ENCODE data around the gene LRRC2. TPM values are rescaled to one million over a fixed set of nuclear protein-coding genes. Genes with fewer than 3 reads are reported as not detected.

LRRC2 gene
- total RNA-seq, 1 donor from 2014 or later, result not detected

DNA sequence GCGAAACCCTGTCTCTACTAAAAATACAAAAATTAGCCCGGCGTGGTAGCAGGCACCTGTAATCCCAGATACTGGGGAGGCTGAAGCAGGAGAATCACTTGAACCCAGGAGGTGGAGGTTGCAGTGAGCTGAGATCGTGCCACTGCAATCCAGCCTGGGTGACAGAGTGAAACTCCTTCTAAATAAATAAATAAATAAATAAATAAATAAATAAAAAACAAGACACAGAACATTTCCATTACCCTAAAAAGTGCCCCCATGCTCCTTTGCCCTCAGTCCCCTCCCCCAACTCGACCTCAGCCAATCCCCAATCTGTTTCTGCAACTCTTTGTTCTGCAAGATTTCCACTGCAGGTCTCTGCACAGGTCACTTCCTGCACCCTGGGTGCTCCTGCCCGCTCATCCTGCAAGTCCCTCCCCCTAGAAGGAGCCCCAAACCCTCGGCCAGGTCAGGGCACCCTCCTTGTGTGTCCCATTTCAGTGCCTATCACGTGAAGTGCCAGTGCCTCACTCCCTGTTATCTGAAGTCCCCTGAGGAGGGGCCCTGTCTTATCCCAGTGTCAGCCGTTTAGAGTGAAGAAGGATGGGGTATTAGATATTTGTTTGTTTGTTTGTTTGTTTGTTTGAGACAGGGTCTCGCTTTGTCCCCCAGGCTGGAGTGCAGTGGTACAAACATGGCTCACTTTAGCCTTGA is 47.4 kb upstream of the LRRC2 start:
- H3K4me3 Mint-ChIP-seq, result peak overlapping the region; percentile 60
- Histone ChIP-seq H2AFZ (replicated peaks) (peak overlapping the region; percentile 79), H3K9ac (no peak overlapping the region), H3K79me2 (ENCODE audit: low read depth) (no peaks in the 10 kb centered on the region), H3K4me3 (no peak overlapping the region), H3K4me1 (no peaks in the 10 kb centered on the region), H3K4me2 (no peak overlapping the region), H3K36me3 (no peaks in the 10 kb centered on the region), H4K20me1 (ENCODE audit: low read depth) (no peaks in the 10 kb centered on the region), H3K9me3 (ENCODE audit: low read depth) (no peaks in the 10 kb centered on the region), H3K27ac (no peak overlapping the region), H3K27me3 (no peaks in the 10 kb centered on the region), H3F3A (ENCODE audit: low read depth) (no peaks in the 10 kb centered on the region)
- peaks cover 12% of the 10 kb centered on the region for H3K27me3 Mint-ChIP-seq (ENCODE audit: insufficient read depth, low read depth)
- TF ChIP-seq, protein P1, sequence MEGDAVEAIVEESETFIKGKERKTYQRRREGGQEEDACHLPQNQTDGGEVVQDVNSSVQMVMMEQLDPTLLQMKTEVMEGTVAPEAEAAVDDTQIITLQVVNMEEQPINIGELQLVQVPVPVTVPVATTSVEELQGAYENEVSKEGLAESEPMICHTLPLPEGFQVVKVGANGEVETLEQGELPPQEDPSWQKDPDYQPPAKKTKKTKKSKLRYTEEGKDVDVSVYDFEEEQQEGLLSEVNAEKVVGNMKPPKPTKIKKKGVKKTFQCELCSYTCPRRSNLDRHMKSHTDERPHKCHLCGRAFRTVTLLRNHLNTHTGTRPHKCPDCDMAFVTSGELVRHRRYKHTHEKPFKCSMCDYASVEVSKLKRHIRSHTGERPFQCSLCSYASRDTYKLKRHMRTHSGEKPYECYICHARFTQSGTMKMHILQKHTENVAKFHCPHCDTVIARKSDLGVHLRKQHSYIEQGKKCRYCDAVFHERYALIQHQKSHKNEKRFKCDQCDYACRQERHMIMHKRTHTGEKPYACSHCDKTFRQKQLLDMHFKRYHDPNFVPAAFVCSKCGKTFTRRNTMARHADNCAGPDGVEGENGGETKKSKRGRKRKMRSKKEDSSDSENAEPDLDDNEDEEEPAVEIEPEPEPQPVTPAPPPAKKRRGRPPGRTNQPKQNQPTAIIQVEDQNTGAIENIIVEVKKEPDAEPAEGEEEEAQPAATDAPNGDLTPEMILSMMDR (IDR thresholded peaks at IDR 0.05), result no peak
- no peak for TF ChIP-seq EZH2 (IDR thresholded peaks at IDR 0.05)
- TF ChIP-seq EZH2phosphoT487 (IDR thresholded peaks at IDR 0.05), result no peak
- H3K27ac Mint-ChIP-seq, result peak overlapping the region; percentile 76
- peaks cover 18% of the 10 kb centered on the region for H3K4me1 Mint-ChIP-seq
- no peak for DNase-seq (ENCODE audit: low spot score)
- H3K9me3 Mint-ChIP-seq, result no peaks in the 10 kb centered on the region
- no peaks in the 10 kb centered on the region for H3K36me3 Mint-ChIP-seq

DNA sequence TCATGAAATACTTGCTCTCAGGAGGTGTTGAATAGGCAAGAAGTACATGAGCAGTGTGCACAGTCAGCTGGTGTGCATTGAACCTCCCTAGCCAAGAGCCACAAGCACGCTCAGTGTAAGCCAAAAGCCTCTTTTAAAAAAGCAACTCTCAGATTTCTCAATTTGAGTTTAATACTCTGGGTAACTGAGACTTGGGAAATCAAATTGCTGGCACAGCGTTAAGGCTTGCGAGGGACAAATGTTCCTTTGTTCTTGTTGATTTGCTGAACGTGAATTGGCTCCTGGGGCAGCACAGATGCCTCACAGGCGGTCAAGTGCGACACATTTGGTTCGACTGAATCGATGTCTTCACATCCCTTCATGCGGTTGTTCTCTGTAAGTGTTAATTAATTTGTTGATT is 46.2 kb upstream of the LRRC2 start, which contains the start of gene FAM240A:
FAM240A (plus strand) TSS at position 202 of the 400 bp plus-strand sequence; CDS start at position 361, 159 bp downstream.
- Histone ChIP-seq H4K20me1 (ENCODE audit: low read depth) (no peaks in the 10 kb centered on the region), H3K36me3 (no peaks in the 10 kb centered on the region), H3K9ac (no peak within 1 kb of the TSS), H3K9me3 (ENCODE audit: low read depth) (no peaks in the 10 kb centered on the region), H3K79me2 (ENCODE audit: low read depth) (no peaks in the 10 kb centered on the region), H3K4me1 (no peaks in the 10 kb centered on the region), H3K27ac (no peak within 1 kb of the TSS), H2AFZ (replicated peaks) (no peak within 1 kb of the TSS), H3K27me3 (no peaks in the 10 kb centered on the region), H3K4me3 (no peak within 1 kb of the TSS), H3K4me2 (no peak within 1 kb of the TSS), H3F3A (ENCODE audit: low read depth) (no peaks in the 10 kb centered on the region)
- H3K36me3 Mint-ChIP-seq, result no peaks in the 10 kb centered on the region
- no peaks in the 10 kb centered on the region for H3K9me3 Mint-ChIP-seq
- DNase-seq (ENCODE audit: low spot score), result peak; percentile 45
- no peak for TF ChIP-seq EZH2 (IDR thresholded peaks at IDR 0.05)
- TF ChIP-seq, protein P1 (IDR thresholded peaks at IDR 0.05), result no peak
- TF ChIP-seq EZH2phosphoT487 (IDR thresholded peaks at IDR 0.05), result no peak
- H3K27me3 Mint-ChIP-seq (ENCODE audit: insufficient read depth, low read depth), result peaks cover 12% of the 10 kb centered on the region
- H3K4me3 Mint-ChIP-seq, result no peak within 1 kb of the TSS
- peak within 1 kb of the TSS; percentile 36 for H3K27ac Mint-ChIP-seq
- H3K4me1 Mint-ChIP-seq, result peaks cover 18% of the 10 kb centered on the region

DNA sequence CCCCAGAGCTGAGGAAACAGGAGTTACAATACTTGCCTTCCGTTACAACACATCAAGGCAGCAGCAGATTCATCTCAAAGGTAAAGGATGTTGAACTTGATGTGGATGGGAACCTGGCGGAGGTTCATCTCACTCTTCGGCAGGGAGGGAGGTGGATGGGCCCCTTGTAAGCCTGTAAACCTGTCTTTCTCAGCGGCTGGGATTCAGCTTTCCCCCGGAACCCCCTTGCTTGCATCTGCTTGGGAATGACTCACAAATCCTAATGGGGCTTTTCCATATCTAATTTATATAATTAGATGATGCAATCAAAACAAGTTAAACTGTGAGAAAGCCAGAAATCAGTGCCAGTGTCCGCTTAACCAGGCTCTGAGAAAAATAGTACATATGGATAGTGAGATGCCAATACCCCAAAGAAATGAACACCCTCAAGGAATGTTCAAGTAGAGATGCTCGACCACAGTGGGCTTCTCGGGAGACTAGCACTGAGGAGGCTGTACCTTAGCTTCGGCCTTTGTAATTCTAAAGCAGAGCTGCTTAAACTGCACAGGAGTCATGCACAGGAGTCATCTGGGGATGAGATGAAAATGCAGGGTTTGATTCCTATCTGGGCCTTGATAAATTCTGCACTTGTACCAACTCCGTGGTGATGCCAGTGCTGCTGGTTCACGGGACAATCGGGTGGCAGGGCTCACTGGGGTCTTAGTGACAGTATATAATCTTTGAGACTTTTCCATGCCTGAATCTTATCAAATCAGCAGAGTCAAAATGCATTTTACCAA is 44.0 kb upstream of the LRRC2 start:
- Mint-ChIP-seq H3K27ac (peak overlapping the region; percentile 37), H3K4me1 (peaks cover 18% of the 10 kb centered on the region), H3K27me3 (ENCODE audit: insufficient read depth, low read depth) (peaks cover 8% of the 10 kb centered on the region), H3K4me3 (no peak overlapping the region), H3K9me3 (no peaks in the 10 kb centered on the region), H3K36me3 (no peaks in the 10 kb centered on the region)
- DNase-seq (ENCODE audit: low spot score), result no peak
- Histone ChIP-seq H3F3A (ENCODE audit: low read depth) (no peaks in the 10 kb centered on the region), H3K9me3 (ENCODE audit: low read depth) (no peaks in the 10 kb centered on the region), H3K27ac (no peak overlapping the region), H3K36me3 (no peaks in the 10 kb centered on the region), H2AFZ (replicated peaks) (no peak overlapping the region), H3K4me2 (no peak overlapping the region), H3K9ac (no peak overlapping the region), H3K4me1 (no peaks in the 10 kb centered on the region), H3K79me2 (ENCODE audit: low read depth) (no peaks in the 10 kb centered on the region), H4K20me1 (ENCODE audit: low read depth) (no peaks in the 10 kb centered on the region), H3K4me3 (no peak overlapping the region), H3K27me3 (no peaks in the 10 kb centered on the region)
- TF ChIP-seq EZH2 (IDR thresholded peaks at IDR 0.05) (no peak), EZH2phosphoT487 (IDR thresholded peaks at IDR 0.05) (no peak)
- TF ChIP-seq, protein P1 (IDR thresholded peaks at IDR 0.05), result no peak
